Left colon (tissue), 2 donors: ENCODE measurements around the gene THRAP3. TPM values are rescaled to one million over a fixed set of nuclear protein-coding genes. Genes with fewer than 3 reads are reported as not detected.
A peak's percentile ranks its signal among the peaks of the same experiment; 100 is the strongest.
"Not testable (repeated sequence)": the region's sequence is repeated elsewhere in the genome, so short reads cannot be mapped to it uniquely, and the experiment has no call there.

Source experiments
- ATAC-seq: fragments of 200-7000 bp; cut with Tn5 transposase; one replicate; pipeline ENCODE4 v1.9.1; 2020; ENCODE audit warnings: mild to moderate bottlenecking, moderate library complexity
- DNase-seq, 2 donors: peaks; one replicate each; pipeline ENCODE4 v3.0.0-alpha.2; 2020
- intact Hi-C, 2 donors: fragments of 100-400 bp; cut with DNase I in 1 of 2; cut with micrococcal nuclease in 1 of 2; formaldehyde crosslinking; loops; one replicate each; pipeline versions ENCODE4 v1.11.2 to v1.14.0; 2022; cut with DNase I, micrococcal nuclease
- total RNA-seq, 2 donors: library from RNA; stranded (reverse); fragmentation: NEBNext Ultra II Directional; extraction: Animal tissue kit (Norgen Biotek cat#: 25700); gene quantifications; one replicate each; pipeline ENCODE4 v1.2.1, GENCODE V29; 2021
- donor health status: DM: no; HTN: no; CAD: no.
- donor health status: DM: yes; HTN: yes; CAD: no.

Gene THRAP3
- total RNA-seq, 2 donors from 2014 or later, result 78.7 to 79.7 TPM

DNA sequence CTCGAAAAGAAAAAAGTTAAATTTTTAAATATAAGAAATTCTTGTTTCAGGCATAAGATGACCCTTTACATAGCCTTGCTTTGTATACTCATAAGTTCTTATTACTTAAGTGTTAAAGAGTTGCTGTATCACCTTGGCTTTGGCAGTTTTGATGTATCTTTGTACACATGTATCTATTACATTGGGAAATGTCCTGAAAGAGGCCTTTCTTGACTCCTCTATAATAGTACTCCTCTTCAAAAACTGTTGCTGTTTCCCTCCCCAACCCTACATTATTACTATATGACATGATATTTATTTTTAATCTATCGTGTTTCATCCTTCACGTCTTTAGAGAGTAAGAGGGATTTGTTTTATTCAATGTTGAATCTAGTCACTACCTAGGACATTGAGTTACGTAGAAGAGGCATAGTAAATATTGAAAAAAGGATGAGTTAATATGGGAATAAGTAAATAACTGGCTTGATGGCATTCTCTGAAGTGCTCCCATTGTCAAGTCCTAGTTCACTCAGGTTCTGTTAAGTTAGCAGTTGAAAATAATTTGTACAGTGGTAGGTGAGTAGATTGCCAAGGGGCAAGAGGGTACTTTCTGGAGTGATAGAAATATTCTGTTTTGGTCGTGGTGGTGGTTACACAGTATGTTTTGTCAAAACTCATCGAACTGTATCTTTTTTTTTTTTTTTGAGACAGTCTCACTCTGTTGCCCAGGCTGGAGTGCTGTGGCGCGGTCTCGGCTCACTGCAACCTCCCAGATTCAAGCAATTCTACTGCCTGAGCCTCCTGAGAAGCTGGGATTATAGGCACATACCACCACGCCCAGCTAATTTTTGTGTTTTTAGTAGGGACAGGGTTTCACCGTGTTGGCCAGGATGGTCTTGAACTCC, 8.2 kb downstream of the THRAP3 start:
- no peak for DNase-seq
- intact Hi-C loops, result no loop called here
- no peak for ATAC-seq

- intact Hi-C loops, result no loop called here
- no peak for DNase-seq
- ATAC-seq, result no peak
Observed at GRCh38 chr1:36236302-36236701, 12.1 kb downstream of the THRAP3 start.

DNA sequence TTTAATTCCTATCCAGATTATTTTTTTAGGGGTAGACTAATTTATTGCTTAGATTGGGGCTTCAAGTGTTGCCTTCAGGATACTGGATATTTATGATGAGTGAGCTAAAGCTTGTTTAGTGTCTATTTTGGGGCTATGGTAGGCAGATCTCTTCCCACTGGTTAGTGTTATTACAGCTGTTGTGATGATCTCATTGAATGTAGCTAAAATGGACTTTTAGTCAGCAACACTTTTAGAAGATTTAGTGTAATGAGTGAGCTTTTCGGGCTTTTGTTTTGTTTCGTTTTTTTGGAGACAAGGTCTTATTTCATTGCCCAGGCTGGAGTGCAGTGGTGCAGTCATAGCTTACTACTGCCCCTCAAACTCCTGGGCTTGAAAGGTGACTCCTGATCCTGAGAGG, 14.2 kb downstream of the THRAP3 start:
- ATAC-seq, result no peak
- intact Hi-C loops, result no loop called here
- DNase-seq, result no peak

- ATAC-seq (peak; percentile 32), DNase-seq (no peak)
- intact Hi-C loops, result no loop called here
Observed at GRCh38 chr1:36239941-36240637, 15.8 kb downstream of the THRAP3 start.

GRCh38 chr1:36247538-36247937, 23.3 kb downstream of the THRAP3 start:
- intact Hi-C loops, result no loop called here
- DNase-seq (no peak), ATAC-seq (no peak)

DNA sequence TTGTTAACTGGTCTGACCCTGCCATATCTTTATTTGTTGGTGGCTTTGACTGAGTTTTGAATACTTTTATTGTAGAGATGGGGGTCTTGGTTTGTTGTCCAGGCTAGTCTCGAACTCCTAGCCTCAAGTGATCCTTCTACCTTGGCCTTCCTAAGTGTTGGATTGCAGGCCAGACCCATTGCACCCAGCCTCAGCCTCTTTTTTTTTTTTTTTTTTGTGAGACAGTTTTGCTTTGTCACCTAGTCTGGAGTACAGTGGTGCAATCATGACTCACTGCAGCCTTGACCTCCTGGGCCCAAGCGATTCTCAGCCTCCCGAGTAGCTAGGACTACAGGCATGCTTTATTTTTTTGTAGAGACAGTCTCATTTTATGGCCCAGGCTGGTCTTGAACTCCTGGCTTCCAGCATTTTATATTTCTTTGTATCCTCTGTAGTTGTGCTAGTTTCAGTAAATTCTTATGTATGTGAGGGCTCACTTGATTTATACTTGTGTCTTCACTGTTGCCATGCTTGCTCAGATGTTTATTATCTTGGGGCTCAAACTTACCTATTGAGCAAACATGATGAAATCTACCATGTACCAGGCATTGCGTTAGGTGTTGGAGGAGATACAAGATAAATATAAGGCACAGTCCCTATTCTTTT, 24.1 kb downstream of the THRAP3 start:
- intact Hi-C loops, result no loop called here
- peak; percentile 72 for ATAC-seq
- peak in 1 of 2 donors; percentile 50 for DNase-seq

DNA sequence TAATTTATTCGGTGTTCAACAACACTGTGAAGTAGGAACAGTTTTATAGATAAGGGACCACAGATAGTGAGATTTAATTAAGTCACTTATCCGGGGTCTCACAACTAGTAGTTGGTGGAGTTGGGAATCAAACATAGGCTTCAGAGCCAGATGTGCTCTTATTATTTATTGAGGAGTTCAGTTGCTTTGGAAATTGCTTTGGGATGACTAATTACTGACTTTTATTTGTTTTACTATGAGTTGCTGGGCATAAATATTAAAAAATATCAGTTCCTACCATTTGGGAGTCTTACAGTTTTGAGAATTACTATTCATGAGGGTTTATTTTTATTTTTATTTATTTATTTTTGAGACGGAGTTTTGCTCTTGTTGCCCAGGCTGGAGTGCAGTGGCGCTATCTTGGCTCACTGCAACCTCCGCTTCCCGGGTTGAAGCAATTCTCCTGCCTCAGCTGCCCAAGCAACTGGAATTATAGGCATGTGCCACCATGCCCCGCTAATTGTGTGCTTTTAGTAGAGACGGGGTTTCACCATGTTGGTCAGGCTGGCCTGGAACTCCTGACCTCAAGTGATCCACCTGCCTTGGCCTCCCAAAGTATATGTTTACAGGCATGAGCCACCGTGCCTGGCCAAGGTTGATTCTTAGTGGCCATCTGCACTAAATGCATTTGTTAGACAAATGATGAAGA, 27.7 kb downstream of the THRAP3 start:
- intact Hi-C loops, result no loop called here
- ATAC-seq, result no peak
- DNase-seq, result no peak

DNA sequence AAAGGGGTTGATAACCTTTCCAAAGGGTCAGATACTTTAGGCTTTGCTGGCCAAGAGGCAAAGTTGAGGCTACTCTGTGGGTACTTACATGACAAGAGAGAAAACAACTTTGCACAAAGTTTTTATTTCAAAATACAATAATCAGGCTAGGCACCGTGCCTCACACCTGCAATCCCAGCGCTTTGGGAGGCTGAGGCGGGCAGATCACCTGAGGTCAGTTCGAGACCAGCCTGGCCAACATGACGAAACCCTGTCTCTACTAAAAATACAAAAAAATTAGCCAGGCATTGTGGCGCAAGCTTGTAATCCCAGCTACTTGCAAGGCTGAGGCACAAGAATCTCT, 28.2 kb downstream of the THRAP3 start:
- ATAC-seq, DNase-seq, intact Hi-C loops: not testable (repeated sequence)

DNA sequence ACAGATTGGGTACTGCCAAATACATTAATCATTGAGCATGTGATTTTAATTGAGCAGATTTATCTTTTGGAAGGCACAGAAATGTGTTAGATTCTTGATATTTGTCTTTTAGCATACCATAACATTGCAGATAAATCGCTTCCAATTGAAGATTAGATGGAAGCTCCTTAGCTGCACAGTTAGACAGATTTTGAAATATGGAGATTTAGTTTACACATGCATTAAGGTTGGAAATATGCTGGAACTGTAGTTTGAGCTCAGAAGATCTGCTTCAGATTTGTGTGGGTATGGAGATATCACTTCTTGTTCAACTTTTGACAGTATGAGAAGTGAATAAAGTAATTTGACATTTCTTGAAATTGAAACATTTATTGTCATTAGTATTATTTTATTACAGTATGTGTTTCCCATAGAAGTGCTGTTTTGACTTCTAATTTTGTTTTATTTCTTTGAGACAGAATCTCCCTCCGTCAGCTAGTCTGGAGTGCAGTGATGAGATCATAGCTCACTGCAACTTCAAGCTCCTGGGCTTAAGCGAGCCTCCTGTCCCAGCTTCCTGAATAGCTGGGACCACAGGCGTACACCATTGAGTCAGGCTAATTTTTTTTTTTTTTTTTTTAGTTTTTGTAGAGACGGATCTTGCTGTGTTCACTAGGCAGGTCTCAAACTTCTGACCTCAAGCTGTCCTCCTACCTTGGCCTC, 29.1 kb downstream of the THRAP3 start:
- no peak for DNase-seq
- ATAC-seq, result no peak
- intact Hi-C loops, result no loop called here

- intact Hi-C loops, result no loop called here
- ATAC-seq, result no peak
- no peak for DNase-seq
Observed at GRCh38 chr1:36256558-36257374, 32.5 kb downstream of the THRAP3 start.

- DNase-seq, result no peak
- intact Hi-C loops, result no loop called here
- ATAC-seq, result no peak
Observed at GRCh38 chr1:36257375-36257767, 33.1 kb downstream of the THRAP3 start.

- intact Hi-C loops, result no loop called here
- ATAC-seq, result no peak
- DNase-seq, result no peak
Observed at GRCh38 chr1:36258960-36259344, 34.7 kb downstream of the THRAP3 start.

DNA sequence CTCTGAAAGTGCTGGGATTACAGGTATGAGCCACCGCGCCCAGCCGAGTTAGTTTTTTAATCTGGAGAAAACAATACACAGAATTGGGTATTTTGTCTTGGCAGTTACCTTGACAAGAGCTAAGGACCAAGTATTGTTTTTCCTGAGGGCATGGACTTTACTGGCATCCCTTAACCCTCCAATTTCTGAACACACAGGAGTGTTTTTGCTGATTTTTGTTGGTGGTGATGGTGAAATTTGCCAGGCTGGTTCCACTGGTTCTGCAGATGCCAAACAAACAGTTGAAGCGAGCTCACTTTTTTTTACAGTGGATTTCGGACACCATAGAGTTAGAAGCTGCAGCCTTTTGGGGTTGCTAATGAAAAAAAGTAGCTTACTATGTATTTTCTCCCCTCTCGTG, 44.7 kb downstream of the THRAP3 start:
- intact Hi-C loops, result no loop called here
- ATAC-seq, result peak; percentile 35
- no peak for DNase-seq

DNA sequence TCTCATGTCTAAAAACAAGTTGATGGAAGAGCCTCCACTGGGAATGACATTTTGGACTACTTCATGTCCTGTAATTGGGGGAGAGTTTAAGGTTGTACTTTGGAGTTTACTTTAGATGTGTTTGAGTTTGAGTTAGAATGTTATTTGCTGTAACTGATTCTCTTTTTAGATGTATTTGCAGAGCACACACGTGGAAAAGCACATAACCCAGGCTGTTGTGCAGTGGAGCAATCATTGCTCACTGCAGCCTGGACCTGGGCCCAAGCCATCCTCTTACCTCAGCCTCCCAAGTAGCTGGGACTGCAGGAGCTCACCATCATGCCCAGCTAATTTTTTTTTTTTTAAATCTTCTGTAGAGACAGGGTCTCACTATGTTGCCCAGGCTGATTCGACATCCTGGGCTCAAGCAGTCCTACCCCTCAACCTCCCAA, 45.2 kb downstream of the THRAP3 start:
- ATAC-seq (peak; percentile 92), DNase-seq (peak in 1 of 2 donors; percentile 29)
- intact Hi-C loops, result no loop called here

GRCh38 chr1:36273024-36273423, 48.8 kb downstream of the THRAP3 start:
- no peak for ATAC-seq
- DNase-seq, result no peak
- intact Hi-C loops, result no loop called here

DNA sequence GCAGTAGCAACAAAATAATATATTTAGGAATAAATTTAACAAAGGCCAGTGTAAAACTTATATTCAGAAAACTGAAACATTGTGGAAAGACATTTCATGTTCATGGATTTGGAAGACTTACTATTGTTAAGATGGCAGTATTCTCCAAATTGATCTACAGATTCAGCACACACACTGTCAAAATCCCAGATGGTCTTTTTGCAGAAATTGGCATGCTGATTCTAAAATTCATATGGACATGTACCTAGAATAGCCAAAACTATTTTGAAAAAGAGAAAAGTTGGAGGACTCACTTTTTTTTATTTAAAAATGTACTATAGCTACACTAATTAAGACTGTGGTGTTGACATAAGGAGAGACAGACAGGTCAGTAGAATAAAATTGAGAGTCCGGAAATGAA, 50.0 kb downstream of the THRAP3 start:
- DNase-seq (no peak), ATAC-seq (no peak)
- intact Hi-C loops, result no loop called here

GRCh38 chr1:36276688-36277087, 52.4 kb downstream of the THRAP3 start:
- DNase-seq (no peak), ATAC-seq (no peak)
- intact Hi-C loops, result no loop called here
